Measurements from ENCODE around the gene ADGRL3.

Gene ADGRL3

DNA sequence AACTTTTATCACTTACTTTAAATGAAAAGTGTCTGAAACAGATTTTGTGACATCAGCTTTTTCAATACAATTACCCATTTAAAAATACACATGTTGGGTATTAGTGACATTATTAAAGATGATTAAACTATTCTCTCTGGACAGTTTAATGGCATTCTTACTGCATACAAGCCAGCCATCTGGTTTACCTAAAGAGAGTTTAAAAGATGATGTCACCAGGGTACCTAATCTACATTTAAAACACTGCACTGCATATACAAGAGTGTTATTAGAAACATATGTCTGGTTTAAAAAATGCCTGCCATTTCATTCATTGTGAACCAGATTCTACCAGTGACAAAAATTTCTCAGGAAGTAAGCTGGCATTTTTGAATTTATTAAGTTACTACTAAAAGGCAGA, 919.1 kb downstream of the ADGRL3 start:
- no peak for DNase-seq (ENCODE audit: low spot score)

DNA sequence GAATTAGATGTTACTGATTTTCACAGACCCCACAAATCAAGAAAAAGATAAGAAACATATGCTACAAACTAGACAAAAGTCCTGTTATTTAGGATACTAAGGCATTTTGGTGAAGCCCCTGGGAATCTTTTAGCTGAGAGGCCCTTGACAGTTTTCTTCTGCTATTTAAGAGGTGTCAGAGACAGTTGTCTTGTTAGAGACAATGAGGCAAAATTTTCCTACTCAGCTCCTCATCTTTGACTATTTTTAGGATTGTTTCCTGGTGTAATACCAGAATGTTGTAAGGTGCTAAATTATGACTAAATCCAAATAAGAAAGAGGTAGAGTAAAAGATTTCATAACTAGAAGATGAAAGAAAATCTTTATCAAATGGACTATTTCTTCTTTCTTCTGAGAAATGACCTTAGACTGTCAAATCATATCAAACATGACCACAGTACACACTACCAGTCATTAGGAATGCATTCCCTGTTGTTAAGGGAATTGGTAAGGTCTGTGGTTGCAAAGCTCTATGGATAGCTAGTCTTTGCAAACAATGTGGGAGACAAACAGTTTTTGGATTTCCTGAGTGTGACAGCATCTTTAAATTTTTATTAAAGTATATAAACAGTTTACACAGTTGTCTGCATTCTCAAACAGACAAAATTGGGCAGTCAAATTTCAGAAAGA, 926.1 kb downstream of the ADGRL3 start:
- DNase-seq (ENCODE audit: low spot score), result no peak
